CD4-positive, alpha-beta memory T cell (primary cell): ENCODE results near the gene MTARC1. TPM values are rescaled to one million over a fixed set of nuclear protein-coding genes. Genes with fewer than 3 reads are reported as not detected.
A peak's percentile ranks its signal among the peaks of the same experiment; 100 is the strongest.

Experiments used
- CTCF ChIA-PET: fragments of 350-600 bp; sonication (Branson Sonifier 250); formaldehyde crosslinking; loops from one replicate; lab custom pipeline; 2021; ENCODE audit warnings: inconsistent platforms; ENCODE audit not compliant: partially characterized antibody; lab: Charles Lee
- POLR2A ChIA-PET: fragments of 350-600 bp; sonication (Branson Sonifier 250); formaldehyde crosslinking; loops from one replicate; lab custom pipeline; 2021; ENCODE audit not compliant: partially characterized antibody; lab: Charles Lee
- DNase-seq, 5 donors: peaks; one replicate each; pipeline versions ENCODE4 v3.0.0 to v3.0.0-alpha.2; 2020 to 2022; ENCODE audit warnings: mixed read lengths in 1 of 5
- H3K27ac ChIP-seq: one replicate; pipeline ENCODE4 v1.7.0; 2013; ENCODE audit warnings: low read depth, low read length
- H3K27me3 ChIP-seq: 2 replicates; pipeline ENCODE4 v1.7.0; 2013; ENCODE audit warnings: mild to moderate bottlenecking, low read length, moderate library complexity; ENCODE audit not compliant: insufficient read depth
- H3K36me3 ChIP-seq: 2 replicates; pipeline ENCODE4 v1.7.0; 2013; ENCODE audit warnings: mild to moderate bottlenecking, low read length, moderate library complexity; ENCODE audit not compliant: insufficient read depth
- H3K4me1 ChIP-seq: 2 replicates; pipeline ENCODE4 v1.7.0; 2013; ENCODE audit warnings: mild to moderate bottlenecking, low read length, moderate library complexity; ENCODE audit not compliant: insufficient read depth
- H3K4me3 ChIP-seq, 2 donors: one replicate each; pipeline ENCODE4 v1.7.0; 2013; ENCODE audit warnings: low read length in 2 of 2, mild to moderate bottlenecking in 1 of 2
- H3K9me3 ChIP-seq, 2 donors: one replicate each; pipeline ENCODE4 v1.7.0; 2013; ENCODE audit warnings: low read length in 2 of 2, control low read depth in 1 of 2; ENCODE audit not compliant: control insufficient read depth in 1 of 2
- H3K27ac Mint-ChIP-seq, 7 donors: one replicate each; pipeline ENCODE4 v1.8.0; 2020 to 2021; ENCODE audit warnings: mixed read lengths in 7 of 7, mild to moderate bottlenecking in 6 of 7, inconsistent platforms in 3 of 7, moderate library complexity in 3 of 7
- H3K27me3 Mint-ChIP-seq, 2 donors: one replicate each; pipeline ENCODE4 v1.8.0; 2020 to 2021; ENCODE audit warnings: mixed read lengths in 2 of 2
- H3K36me3 Mint-ChIP-seq, 2 donors: one replicate each; pipeline ENCODE4 v1.8.0; 2020 to 2021; ENCODE audit warnings: mixed read lengths in 2 of 2, inconsistent platforms in 1 of 2, mild to moderate bottlenecking in 1 of 2
- H3K4me1 Mint-ChIP-seq, 4 donors: one replicate each; pipeline ENCODE4 v1.8.0; 2020 to 2021; ENCODE audit warnings: mixed read lengths in 4 of 4, mild to moderate bottlenecking in 1 of 4
- H3K4me3 Mint-ChIP-seq, 8 donors: one replicate each; pipeline ENCODE4 v1.8.0; 2020 to 2021; ENCODE audit warnings: mixed read lengths in 8 of 8, mild to moderate bottlenecking in 7 of 8, moderate library complexity in 6 of 8, inconsistent platforms in 3 of 8
- H3K9me3 Mint-ChIP-seq, 8 donors: one replicate each; pipeline ENCODE4 v1.8.0; 2020 to 2021; ENCODE audit warnings: mixed read lengths in 8 of 8, mild to moderate bottlenecking in 5 of 8, inconsistent platforms in 3 of 8, moderate library complexity in 1 of 8
- intact Hi-C: fragments of 100-400 bp; cut with micrococcal nuclease; formaldehyde crosslinking; loops from one replicate; pipeline ENCODE4 v1.15.1; 2023
- polyA plus RNA-seq, 2 donors: library from polyadenylated mRNA; unstranded; fragments of 300-500 nt; fragmentation: Illumina TruSeq; gene quantifications; one replicate each; pipeline ENCODE4 v1.2.3, GENCODE V29; 2021
- total RNA-seq, 2 experiments: library from RNA; stranded (reverse); gene quantifications; one replicate each; pipeline ENCODE4 v1.2.3, GENCODE V29; 2021

The MTARC1 gene
- total and polyA plus RNA-seq, 4 experiments from 2014 or later: not detected

DNA sequence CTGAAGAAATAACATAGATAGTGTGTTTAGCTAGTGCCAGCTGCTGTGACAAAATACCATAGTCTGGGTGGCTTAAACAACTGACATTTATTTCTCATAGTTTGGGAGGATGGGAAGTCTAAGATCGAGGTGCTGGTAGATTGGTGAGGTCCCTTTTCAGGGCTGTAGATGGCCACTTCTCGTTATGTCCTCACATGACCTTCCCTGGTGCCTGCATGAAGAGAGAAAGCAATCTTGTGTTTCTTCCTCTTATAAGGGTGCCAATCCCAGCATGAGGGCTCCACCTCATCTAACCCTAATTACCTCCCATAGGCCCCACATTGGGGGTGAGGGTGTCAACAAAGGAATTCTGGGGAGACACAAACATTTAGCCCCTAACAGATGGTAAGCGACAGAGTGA, 29.3 kb upstream of the MTARC1 start:
- peaks cover 11 to 22% of the 10 kb centered on the region in 2 donors for H3K27me3 Mint-ChIP-seq
- POLR2A ChIA-PET: no interaction called here
- H3K4me1 Mint-ChIP-seq: peaks cover 0 to 1% (median 0%) of the 10 kb centered on the region in 4 donors
- no peaks in the 10 kb centered on the region for H3K9me3 ChIP-seq
- no peak overlapping the region for H3K4me3 ChIP-seq
- no peak overlapping the region for H3K27ac Mint-ChIP-seq
- intact Hi-C loops: no loop called here
- H3K27me3 ChIP-seq: no peaks in the 10 kb centered on the region
- CTCF ChIA-PET: interaction anchor here (1.4 kb wide), 1 partner anchor 8 kb away, joined by 3 read pairs; no protein-coding TSS in a partner anchor
- no peaks in the 10 kb centered on the region for H3K9me3 Mint-ChIP-seq
- DNase-seq: no peak
- H3K36me3 Mint-ChIP-seq: no peaks in the 10 kb centered on the region
- no peaks in the 10 kb centered on the region for H3K36me3 ChIP-seq
- no peak overlapping the region for H3K4me3 Mint-ChIP-seq
- no peaks in the 10 kb centered on the region for H3K4me1 ChIP-seq
- no peak overlapping the region for H3K27ac ChIP-seq

DNA sequence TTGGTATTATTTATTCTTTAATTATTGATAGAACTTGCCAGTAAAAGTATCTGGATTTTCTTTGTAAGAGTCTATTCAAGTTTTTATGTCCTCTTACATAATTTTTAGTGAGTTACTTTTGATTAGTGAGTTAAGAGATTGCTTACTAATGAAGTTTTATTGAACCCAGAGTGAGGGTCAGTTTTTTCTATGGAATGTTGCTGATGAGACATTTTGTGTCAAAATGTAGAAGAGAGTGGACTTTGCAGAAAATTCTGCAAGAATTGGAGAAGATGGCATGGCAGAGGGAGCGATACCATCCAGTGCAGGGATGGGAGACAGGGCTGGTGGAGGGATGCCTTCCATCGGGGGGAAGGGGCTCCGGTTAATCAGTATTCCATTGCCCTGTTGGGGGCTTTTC, 27.6 kb upstream of the MTARC1 start:
- CTCF ChIA-PET: no interaction called here
- Mint-ChIP-seq H3K9me3 (no peaks in the 10 kb centered on the region), H3K36me3 (no peaks in the 10 kb centered on the region), H3K27me3 (peaks cover 11 to 20% of the 10 kb centered on the region in 2 donors), H3K27ac (peak overlapping the region in 1 of 7 donors; percentile 37), H3K4me1 (peaks cover 0 to under 1% (median 0%) of the 10 kb centered on the region in 4 donors), H3K4me3 (no peak overlapping the region)
- no peaks in the 10 kb centered on the region for H3K4me1 ChIP-seq
- POLR2A ChIA-PET: no interaction called here
- no peaks in the 10 kb centered on the region for H3K36me3 ChIP-seq
- H3K27ac ChIP-seq: no peak overlapping the region
- intact Hi-C loops: no loop called here
- H3K4me3 ChIP-seq: no peak overlapping the region
- no peaks in the 10 kb centered on the region for H3K27me3 ChIP-seq
- DNase-seq: no peak
- no peaks in the 10 kb centered on the region for H3K9me3 ChIP-seq

DNA sequence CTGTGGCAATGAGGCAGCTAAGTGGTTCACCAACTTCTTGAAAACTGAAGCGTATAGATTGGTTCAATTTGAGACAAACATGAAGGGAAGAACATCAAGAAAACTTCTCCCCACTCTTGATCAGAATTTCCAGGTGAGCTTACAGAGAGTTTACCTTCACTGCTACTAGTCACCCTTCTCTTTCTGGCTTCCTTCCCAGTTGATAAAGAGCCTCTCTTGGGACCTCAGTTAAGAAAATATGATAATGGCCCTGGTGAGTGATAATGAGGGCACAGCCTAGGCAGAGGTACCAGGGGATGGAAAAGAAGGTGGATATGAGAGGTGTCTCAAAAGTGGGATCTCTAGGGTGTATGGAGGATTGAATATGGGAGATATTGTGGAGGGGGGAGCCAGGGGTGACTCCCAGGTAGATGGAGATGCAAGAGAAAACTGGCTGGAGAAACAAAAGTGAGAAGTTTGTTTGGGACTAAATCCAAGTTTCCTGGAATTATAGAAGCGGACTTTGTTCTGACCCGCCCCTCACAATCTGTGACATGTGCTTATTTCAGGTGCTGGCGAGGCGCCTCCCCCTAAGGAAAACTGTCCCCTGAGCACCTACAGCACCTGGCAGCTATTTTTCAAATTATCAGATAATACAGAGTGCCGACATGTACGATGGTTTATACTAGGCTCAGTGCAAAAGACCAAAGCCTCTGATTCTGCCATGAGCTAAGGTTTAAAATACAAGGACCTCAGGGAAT, 24.9 kb upstream of the MTARC1 start:
- Histone ChIP-seq H3K9me3 (no peaks in the 10 kb centered on the region), H3K27me3 (no peaks in the 10 kb centered on the region), H3K4me3 (no peak overlapping the region), H3K27ac (no peak overlapping the region), H3K36me3 (no peaks in the 10 kb centered on the region), H3K4me1 (no peaks in the 10 kb centered on the region)
- DNase-seq: no peak
- Mint-ChIP-seq H3K27me3 (peaks cover 11 to 17% of the 10 kb centered on the region in 2 donors), H3K4me1 (no peaks in the 10 kb centered on the region), H3K4me3 (no peak overlapping the region), H3K9me3 (no peaks in the 10 kb centered on the region), H3K27ac (no peak overlapping the region), H3K36me3 (no peaks in the 10 kb centered on the region)
- CTCF ChIA-PET: interaction anchor here (0.9 to 1.9 kb wide), 3 partner anchors 11 to 28 kb away, joined by 3 to 7 read pairs (median 4); no protein-coding TSS in a partner anchor
- POLR2A ChIA-PET: no interaction called here
- intact Hi-C loops: no loop called here

DNA sequence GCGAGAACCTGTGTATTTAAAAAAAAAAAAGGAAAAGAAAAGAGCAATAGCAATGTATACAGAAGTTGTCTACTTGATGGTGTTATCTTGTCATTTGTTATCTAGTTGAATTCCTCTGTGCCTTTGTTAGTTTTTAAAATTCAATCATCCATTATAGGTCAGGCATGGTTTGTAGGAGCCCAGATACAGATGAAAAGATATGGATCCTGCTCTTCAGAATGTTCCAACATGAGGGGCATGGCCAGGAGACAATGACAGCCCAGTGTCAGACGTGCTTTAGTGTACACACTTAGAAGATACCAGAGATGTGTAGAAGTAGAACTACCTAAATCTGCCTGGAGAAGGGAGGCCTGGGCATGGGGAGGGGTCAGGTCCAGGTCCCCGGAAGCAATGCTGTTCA, 22.0 kb upstream of the MTARC1 start:
- Histone ChIP-seq H3K4me1 (no peaks in the 10 kb centered on the region), H3K36me3 (no peaks in the 10 kb centered on the region), H3K27ac (no peak overlapping the region), H3K27me3 (no peaks in the 10 kb centered on the region), H3K4me3 (no peak overlapping the region), H3K9me3 (no peaks in the 10 kb centered on the region)
- DNase-seq: no peak
- H3K4me1 Mint-ChIP-seq: no peaks in the 10 kb centered on the region
- CTCF ChIA-PET: no interaction called here
- no peak overlapping the region for H3K4me3 Mint-ChIP-seq
- no peaks in the 10 kb centered on the region for H3K9me3 Mint-ChIP-seq
- H3K27ac Mint-ChIP-seq: no peak overlapping the region
- POLR2A ChIA-PET: no interaction called here
- no peaks in the 10 kb centered on the region for H3K36me3 Mint-ChIP-seq
- peaks cover 5 to 7% of the 10 kb centered on the region in 2 donors for H3K27me3 Mint-ChIP-seq
- intact Hi-C loops: no loop called here

DNA sequence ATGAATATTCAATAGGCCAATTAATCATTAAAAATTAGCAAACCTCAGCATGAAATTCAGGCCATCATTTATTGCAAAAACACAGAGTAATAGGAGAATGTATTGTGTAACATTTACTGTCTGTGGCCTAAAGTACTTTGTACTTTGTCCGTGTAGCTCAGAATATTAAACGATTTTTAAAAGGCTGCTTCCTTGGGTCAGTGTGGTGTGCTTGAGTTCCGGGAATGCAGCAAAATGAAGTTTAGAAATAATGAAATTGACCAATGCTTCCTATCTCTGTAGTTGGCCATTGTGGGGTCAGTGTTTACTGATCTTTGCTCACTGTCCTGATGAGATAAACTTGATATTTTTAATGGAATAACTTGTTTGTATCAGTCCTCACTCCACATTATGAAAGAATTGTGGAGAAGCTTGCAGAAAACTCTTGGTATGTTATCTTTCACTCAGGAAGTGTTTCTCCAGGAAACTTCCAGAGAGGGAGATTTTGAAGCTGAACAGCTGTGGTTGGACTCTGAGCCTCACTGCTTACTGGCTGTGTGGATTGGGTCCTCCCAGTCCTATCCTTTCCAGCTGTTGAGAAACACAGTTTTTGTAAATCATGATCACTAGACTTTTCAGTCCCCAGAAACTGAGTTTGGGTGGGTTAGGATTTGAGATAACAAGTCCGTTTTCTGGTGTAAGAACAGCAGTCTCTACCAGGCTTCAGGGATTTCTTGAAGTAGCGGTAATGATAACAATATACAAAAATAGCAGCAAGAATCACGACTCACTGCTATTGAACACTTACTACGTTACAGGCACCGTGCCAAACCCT, 19.2 kb upstream of the MTARC1 start:
- Histone ChIP-seq H3K36me3 (no peaks in the 10 kb centered on the region), H3K27me3 (no peaks in the 10 kb centered on the region), H3K9me3 (no peaks in the 10 kb centered on the region), H3K4me1 (no peaks in the 10 kb centered on the region), H3K4me3 (no peak overlapping the region), H3K27ac (no peak overlapping the region)
- ChIA-PET CTCF (interaction anchor here (1.9 kb wide), 1 partner anchor 9 kb away, joined by 5 read pairs; no protein-coding TSS in a partner anchor), POLR2A (no interaction called here)
- Mint-ChIP-seq H3K27ac (no peak overlapping the region), H3K4me1 (no peaks in the 10 kb centered on the region), H3K27me3 (peaks cover 3 to 9% of the 10 kb centered on the region in 2 donors), H3K36me3 (no peaks in the 10 kb centered on the region), H3K9me3 (no peaks in the 10 kb centered on the region), H3K4me3 (no peak overlapping the region)
- no peak for DNase-seq
- intact Hi-C loops: no loop called here

DNA sequence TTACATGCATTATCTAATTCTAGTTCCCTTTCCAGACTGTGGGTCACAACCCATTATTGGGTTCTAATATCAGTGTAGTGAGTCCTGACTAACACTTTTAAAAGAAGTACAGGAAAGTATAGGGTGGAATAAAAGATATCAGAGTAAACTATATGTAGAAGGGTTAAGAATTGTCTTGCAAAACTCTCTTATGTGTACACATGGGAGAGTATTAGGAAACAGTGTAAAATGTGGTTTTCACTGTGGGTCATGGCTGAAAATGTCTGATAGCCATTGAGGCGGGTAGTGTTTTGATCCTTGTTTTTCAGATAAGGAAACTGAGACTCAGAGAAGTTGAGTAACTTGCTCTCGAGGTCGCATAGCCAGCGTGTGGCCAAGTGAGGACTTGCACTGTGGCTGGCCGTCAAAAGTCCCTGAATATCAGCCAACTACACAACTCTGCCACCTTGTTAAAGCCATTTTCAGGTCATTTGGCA, 18.5 kb upstream of the MTARC1 start:
- no peaks in the 10 kb centered on the region for H3K9me3 ChIP-seq
- H3K36me3 ChIP-seq: no peaks in the 10 kb centered on the region
- no peak overlapping the region for H3K27ac ChIP-seq
- Mint-ChIP-seq H3K27me3 (peaks cover 3 to 9% of the 10 kb centered on the region in 2 donors), H3K36me3 (no peaks in the 10 kb centered on the region), H3K4me3 (no peak overlapping the region), H3K27ac (no peak overlapping the region), H3K4me1 (no peaks in the 10 kb centered on the region), H3K9me3 (no peaks in the 10 kb centered on the region)
- ChIA-PET CTCF (interaction anchor here (1.9 kb wide), 1 partner anchor 8 kb away, joined by 5 read pairs; no protein-coding TSS in a partner anchor), POLR2A (no interaction called here)
- H3K4me1 ChIP-seq: no peaks in the 10 kb centered on the region
- no peak overlapping the region for H3K4me3 ChIP-seq
- H3K27me3 ChIP-seq: no peaks in the 10 kb centered on the region
- no peak for DNase-seq
- intact Hi-C loops: no loop called here

DNA sequence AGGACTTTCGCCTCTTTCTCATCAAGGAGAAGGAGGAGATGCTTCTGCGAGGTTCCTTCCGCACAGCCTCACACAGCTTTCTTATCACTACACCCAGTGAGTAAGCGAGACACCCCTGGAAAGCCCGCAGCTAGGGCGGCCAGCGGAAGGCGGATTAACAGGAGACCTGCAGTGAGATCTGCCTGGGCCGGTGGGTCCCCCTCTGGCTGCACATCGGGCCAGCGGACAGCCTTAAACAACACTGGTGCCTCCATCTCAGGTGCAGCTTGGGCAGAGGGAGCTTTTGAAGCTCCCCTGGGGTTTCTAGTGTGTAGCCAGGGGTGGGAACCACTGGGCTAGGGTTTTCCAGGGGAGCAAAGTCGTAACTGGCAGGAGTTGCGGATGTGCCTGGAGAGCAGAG, 17.5 kb upstream of the MTARC1 start:
- DNase-seq: no peak
- no peaks in the 10 kb centered on the region for H3K4me1 ChIP-seq
- H3K27me3 ChIP-seq: no peaks in the 10 kb centered on the region
- H3K9me3 Mint-ChIP-seq: no peaks in the 10 kb centered on the region
- no peak overlapping the region for H3K27ac Mint-ChIP-seq
- no peaks in the 10 kb centered on the region for H3K36me3 ChIP-seq
- no peaks in the 10 kb centered on the region for H3K9me3 ChIP-seq
- no peaks in the 10 kb centered on the region for H3K36me3 Mint-ChIP-seq
- ChIA-PET POLR2A (no interaction called here), CTCF (no interaction called here)
- intact Hi-C loops: no loop called here
- no peak overlapping the region for H3K27ac ChIP-seq
- H3K4me3 Mint-ChIP-seq: no peak overlapping the region
- H3K27me3 Mint-ChIP-seq: peaks cover 3 to 9% of the 10 kb centered on the region in 2 donors
- H3K4me1 Mint-ChIP-seq: no peaks in the 10 kb centered on the region
- H3K4me3 ChIP-seq: no peak overlapping the region
